Stromal cell of bone marrow (primary cell): ENCODE data around the gene OGFOD1.

Experiments
- DNase-seq: peaks from one replicate; pipeline ENCODE4 v3.0.0-alpha.2; 2012; ENCODE audit warnings: low read depth

Gene OGFOD1

GRCh38 chr16:56428091-56428490 is 23.3 kb upstream of the OGFOD1 start:
- no peak for DNase-seq

GRCh38 chr16:56436258-56436657 is 15.1 kb upstream of the OGFOD1 start:
- no peak for DNase-seq

- DNase-seq, result no peak
Measured at GRCh38 chr16:56438038-56438437, 13.3 kb upstream of the OGFOD1 start.

- no peak for DNase-seq
Measured at GRCh38 chr16:56447286-56447685, 4.1 kb upstream of the OGFOD1 start.

- DNase-seq, result no peak
Measured at GRCh38 chr16:56448005-56448404, 3.3 kb upstream of the OGFOD1 start.

- no peak for DNase-seq
Measured at GRCh38 chr16:56450275-56450985, 924 bp upstream of the OGFOD1 start.

- no peak for DNase-seq
Measured at GRCh38 chr16:56451753-56452689, 667 bp downstream of the OGFOD1 start.

GRCh38 chr16:56457927-56458470 is 6.6 kb downstream of the OGFOD1 start:
- DNase-seq, result no peak

- DNase-seq, result no peak
Measured at GRCh38 chr16:56460101-56460500, 8.7 kb downstream of the OGFOD1 start.

- no peak for DNase-seq
Measured at GRCh38 chr16:56462064-56462796, 10.9 kb downstream of the OGFOD1 start.

- no peak for DNase-seq
Measured at GRCh38 chr16:56463153-56463552, 11.8 kb downstream of the OGFOD1 start.

GRCh38 chr16:56466344-56466743 is 15.0 kb downstream of the OGFOD1 start:
- no peak for DNase-seq

GRCh38 chr16:56468800-56469199 is 17.4 kb downstream of the OGFOD1 start:
- no peak for DNase-seq

GRCh38 chr16:56469748-56470147 is 18.4 kb downstream of the OGFOD1 start:
- no peak for DNase-seq

- DNase-seq, result no peak
Measured at GRCh38 chr16:56470232-56470631, 18.9 kb downstream of the OGFOD1 start.

GRCh38 chr16:56470666-56471065 is 19.3 kb downstream of the OGFOD1 start:
- no peak for DNase-seq

GRCh38 chr16:56475201-56475600 is 23.8 kb downstream of the OGFOD1 start:
- DNase-seq, result no peak

- peak; percentile 88 for DNase-seq
Measured at GRCh38 chr16:56477096-56477878, 25.9 kb downstream of the OGFOD1 start.

GRCh38 chr16:56478281-56479049 is 27.1 kb downstream of the OGFOD1 start:
- no peak for DNase-seq

GRCh38 chr16:56479469-56479868 is 28.1 kb downstream of the OGFOD1 start:
- no peak for DNase-seq
